Measurements from ENCODE around the gene XXYLT1. TPM values are rescaled to one million over a fixed set of nuclear protein-coding genes. Genes with fewer than 3 reads are reported as not detected.

The XXYLT1 gene
- total RNA-seq, 1 experiment from 2014 or later = 25.5 TPM

GRCh38 chr3:195207731-195208130 is 63.2 kb downstream of the XXYLT1 start:
- Histone ChIP-seq H3K4me3 (ENCODE audit: low read length) (no peak overlapping the region), H3K27ac (ENCODE audit: low read length) (no peak overlapping the region), H3K4me1 (ENCODE audit: insufficient read depth, low read length) (no peaks in the 10 kb centered on the region), H3K9me3 (ENCODE audit: low read length) (no peaks in the 10 kb centered on the region), H4K20me1 (ENCODE audit: low read length) (no peaks in the 10 kb centered on the region), H3K9ac (ENCODE audit: low read length) (no peak overlapping the region), H3K9me2 (replicated peaks; ENCODE audit: low read length) (no peaks in the 10 kb centered on the region), H3K27me3 (ENCODE audit: low read length) (no peaks in the 10 kb centered on the region), H3K79me2 (ENCODE audit: low read length) (0 out of 2 replicates have a peak, but pooled peaks cover 4% of the 10 kb centered on the region), H3K36me3 (ENCODE audit: low read depth, low read length) (no peaks in the 10 kb centered on the region), H3F3A (ENCODE audit: low read length, unreplicated experiment) (no peaks in the 10 kb centered on the region), H2AFZ (ENCODE audit: low read length) (no peak overlapping the region), H3K4me2 (ENCODE audit: low read length) (no peak overlapping the region)
- TF ChIP-seq EZH2 (IDR thresholded peaks at IDR 0.05; ENCODE audit: low read length, unreplicated experiment) (no peak), CTCF (conservative IDR thresholded peaks at IDR 0.05; ENCODE audit: low read depth, low read length) (no peak), EZH2phosphoT487 (IDR thresholded peaks at IDR 0.05; ENCODE audit: borderline replicate concordance, low read length) (no peak)
- DNase-seq = no peak
- ChIA-PET CTCF (no interaction called here), POLR2A (ENCODE audit: unreplicated experiment) (no interaction called here)
- no TSS peak for BruUV-seq (replicated peaks)
- intact Hi-C loops (cut with micrococcal nuclease) = no loop called here
- no peak for ATAC-seq

GRCh38 chr3:195207056-195207455 is 63.9 kb downstream of the XXYLT1 start:
- TF ChIP-seq CTCF (conservative IDR thresholded peaks at IDR 0.05; ENCODE audit: low read depth, low read length) (no peak), EZH2 (IDR thresholded peaks at IDR 0.05; ENCODE audit: low read length, unreplicated experiment) (no peak), EZH2phosphoT487 (IDR thresholded peaks at IDR 0.05; ENCODE audit: borderline replicate concordance, low read length) (no peak)

GRCh38 chr3:195204360-195205163 is 66.4 kb downstream of the XXYLT1 start:
- intact Hi-C loops (cut with micrococcal nuclease) = no loop called here
- H3K36me3 ChIP-seq (ENCODE audit: low read depth, low read length) = 0 out of 2 replicates have a peak, but pooled peaks cover 3% of the 10 kb centered on the region
- H3K79me2 ChIP-seq (ENCODE audit: low read length) = 0 out of 2 replicates have a peak, but pooled peaks cover 4% of the 10 kb centered on the region
- no peaks in the 10 kb centered on the region for H3K9me2 ChIP-seq (replicated peaks; ENCODE audit: low read length)
- ChIA-PET CTCF (no interaction called here), POLR2A (ENCODE audit: unreplicated experiment) (no interaction called here)
- no peaks in the 10 kb centered on the region for H4K20me1 ChIP-seq (ENCODE audit: low read length)
- H3K9ac ChIP-seq (ENCODE audit: low read length) = no peak overlapping the region
- BruUV-seq (replicated peaks) = no TSS peak
- TF ChIP-seq CTCF (conservative IDR thresholded peaks at IDR 0.05; ENCODE audit: low read depth, low read length) (no peak), EZH2phosphoT487 (IDR thresholded peaks at IDR 0.05; ENCODE audit: borderline replicate concordance, low read length) (no peak), EZH2 (IDR thresholded peaks at IDR 0.05; ENCODE audit: low read length, unreplicated experiment) (no peak)
- H3K27ac ChIP-seq (ENCODE audit: low read length) = no peak overlapping the region
- H2AFZ ChIP-seq (ENCODE audit: low read length) = no peak overlapping the region
- no peak overlapping the region for H3K4me2 ChIP-seq (ENCODE audit: low read length)
- no peak for DNase-seq
- no peaks in the 10 kb centered on the region for H3K4me1 ChIP-seq (ENCODE audit: insufficient read depth, low read length)
- no peaks in the 10 kb centered on the region for H3F3A ChIP-seq (ENCODE audit: low read length, unreplicated experiment)
- no peaks in the 10 kb centered on the region for H3K9me3 ChIP-seq (ENCODE audit: low read length)
- no peak overlapping the region for H3K4me3 ChIP-seq (ENCODE audit: low read length)
- no peaks in the 10 kb centered on the region for H3K27me3 ChIP-seq (ENCODE audit: low read length)
- no peak for ATAC-seq

More at GRCh38 chr3:195207056-195207455, 63.9 kb downstream of the XXYLT1 start:
- H3K9me3 ChIP-seq (ENCODE audit: low read length) = no peaks in the 10 kb centered on the region
- no TSS peak for BruUV-seq (replicated peaks)
- no peak overlapping the region for H2AFZ ChIP-seq (ENCODE audit: low read length)
- no peak overlapping the region for H3K27ac ChIP-seq (ENCODE audit: low read length)
- DNase-seq (no peak), ATAC-seq (no peak)
- no peaks in the 10 kb centered on the region for H3K9me2 ChIP-seq (replicated peaks; ENCODE audit: low read length)
- no peaks in the 10 kb centered on the region for H3K36me3 ChIP-seq (ENCODE audit: low read depth, low read length)
- H3K4me2 ChIP-seq (ENCODE audit: low read length) = no peak overlapping the region
- no peaks in the 10 kb centered on the region for H4K20me1 ChIP-seq (ENCODE audit: low read length)
- H3F3A ChIP-seq (ENCODE audit: low read length, unreplicated experiment) = no peaks in the 10 kb centered on the region
- ChIA-PET POLR2A (ENCODE audit: unreplicated experiment) (no interaction called here), CTCF (no interaction called here)
- H3K27me3 ChIP-seq (ENCODE audit: low read length) = no peaks in the 10 kb centered on the region
- H3K9ac ChIP-seq (ENCODE audit: low read length) = no peak overlapping the region
- H3K4me3 ChIP-seq (ENCODE audit: low read length) = no peak overlapping the region
- H3K79me2 ChIP-seq (ENCODE audit: low read length) = 0 out of 2 replicates have a peak, but pooled peaks cover 4% of the 10 kb centered on the region
- no peaks in the 10 kb centered on the region for H3K4me1 ChIP-seq (ENCODE audit: insufficient read depth, low read length)
- intact Hi-C loops (cut with micrococcal nuclease) = no loop called here
